ENCODE results near the gene RREB1.

Gene RREB1

GRCh38 chr6:7088076-7088742, 19.6 kb upstream of the RREB1 start:
- no peak overlapping the region for H3K4me3 ChIP-seq (ENCODE audit: low read depth, low read length)

GRCh38 chr6:7098993-7099392, 8.8 kb upstream of the RREB1 start:
- no peak overlapping the region for H3K4me3 ChIP-seq (ENCODE audit: low read depth, low read length)

- H3K4me3 ChIP-seq (ENCODE audit: low read depth, low read length): no peak overlapping the region
Observed at GRCh38 chr6:7100072-7100752, 7.5 kb upstream of the RREB1 start.

- H3K4me3 ChIP-seq (ENCODE audit: low read depth, low read length): no peak overlapping the region
Observed at GRCh38 chr6:7100753-7101081, 7.0 kb upstream of the RREB1 start.

- no peak overlapping the region for H3K4me3 ChIP-seq (ENCODE audit: low read depth, low read length)
Observed at GRCh38 chr6:7101290-7101689, 6.5 kb upstream of the RREB1 start.

GRCh38 chr6:7104752-7105151, 3.0 kb upstream of the RREB1 start:
- H3K4me3 ChIP-seq (ENCODE audit: low read depth, low read length): no peak overlapping the region

GRCh38 chr6:7106215-7106751, 1.5 kb upstream of the RREB1 start:
- peak overlapping the region; percentile 45 for H3K4me3 ChIP-seq (ENCODE audit: low read depth, low read length)

GRCh38 chr6:7106752-7107577, 796 bp upstream of the RREB1 start:
- peak overlapping the region; percentile 45 for H3K4me3 ChIP-seq (ENCODE audit: low read depth, low read length)

GRCh38 chr6:7108196-7108963, 619 bp downstream of the RREB1 start:
- peak overlapping the region; percentile 91 for H3K4me3 ChIP-seq (ENCODE audit: low read depth, low read length)

GRCh38 chr6:7108964-7109836, 1.4 kb downstream of the RREB1 start:
- peak overlapping the region; percentile 91 for H3K4me3 ChIP-seq (ENCODE audit: low read depth, low read length)

GRCh38 chr6:7110092-7110792, 2.5 kb downstream of the RREB1 start:
- H3K4me3 ChIP-seq (ENCODE audit: low read depth, low read length): peak overlapping the region; percentile 48

- no peak overlapping the region for H3K4me3 ChIP-seq (ENCODE audit: low read depth, low read length)
Observed at GRCh38 chr6:7111095-7111690, 3.4 kb downstream of the RREB1 start.

GRCh38 chr6:7112171-7112570, 4.4 kb downstream of the RREB1 start:
- H3K4me3 ChIP-seq (ENCODE audit: low read depth, low read length): no peak overlapping the region

- no peak overlapping the region for H3K4me3 ChIP-seq (ENCODE audit: low read depth, low read length)
Observed at GRCh38 chr6:7112741-7113313, 5.1 kb downstream of the RREB1 start.

GRCh38 chr6:7114744-7115458, 7.1 kb downstream of the RREB1 start:
- H3K4me3 ChIP-seq (ENCODE audit: low read depth, low read length): no peak overlapping the region

GRCh38 chr6:7115543-7116231, 7.9 kb downstream of the RREB1 start:
- H3K4me3 ChIP-seq (ENCODE audit: low read depth, low read length): no peak overlapping the region

- no peak overlapping the region for H3K4me3 ChIP-seq (ENCODE audit: low read depth, low read length)
Observed at GRCh38 chr6:7119272-7119801, 11.6 kb downstream of the RREB1 start.
